TTC549 (cell line): ENCODE results near the gene RDH5.
"Not testable (repeated sequence)": the region's sequence is repeated elsewhere in the genome, so short reads cannot be mapped to it uniquely, and the experiment has no call there.

ENCODE experiments used
- FAIRE-seq: peaks from 2 replicates; lab custom pipeline; 2012; peaks lifted over from hg19 to GRCh38; lab: Jason Lieb, UNC

The RDH5 gene

DNA sequence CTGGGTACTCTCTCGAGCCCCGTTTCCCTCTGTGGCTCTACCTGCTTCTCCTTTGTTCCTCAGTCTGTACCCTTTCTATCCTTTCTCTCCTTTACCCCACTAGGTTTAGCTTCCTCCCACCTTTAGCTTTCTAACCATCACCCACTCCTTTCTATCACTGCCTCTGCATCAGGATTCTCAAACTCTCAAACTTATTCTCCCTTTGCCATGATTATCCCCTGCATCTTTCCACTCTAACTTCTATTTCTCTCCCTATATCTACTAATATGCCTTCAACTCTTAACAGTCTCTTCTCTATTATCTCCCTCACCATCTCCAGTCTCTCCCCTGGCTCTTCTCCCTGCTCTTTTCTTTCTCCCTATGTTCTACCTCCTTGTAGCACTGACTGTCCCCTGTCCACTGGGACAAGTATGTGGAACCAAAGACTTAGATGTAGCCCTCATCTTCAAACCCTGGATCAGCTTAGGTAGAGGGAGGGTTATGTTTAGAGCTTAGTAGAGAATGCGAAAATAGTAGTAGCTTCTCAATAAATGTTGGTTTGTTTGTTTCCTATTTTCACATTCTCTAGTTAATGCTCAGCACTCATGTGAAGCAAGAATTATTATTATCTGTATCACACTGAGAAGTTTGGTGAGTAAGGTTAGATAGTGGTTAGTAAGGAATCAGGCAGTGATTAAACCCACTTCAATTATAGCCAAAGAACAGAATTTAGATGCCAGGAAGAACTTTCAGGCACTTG is 26.1 kb downstream of the RDH5 start:
- FAIRE-seq, result no peak

DNA sequence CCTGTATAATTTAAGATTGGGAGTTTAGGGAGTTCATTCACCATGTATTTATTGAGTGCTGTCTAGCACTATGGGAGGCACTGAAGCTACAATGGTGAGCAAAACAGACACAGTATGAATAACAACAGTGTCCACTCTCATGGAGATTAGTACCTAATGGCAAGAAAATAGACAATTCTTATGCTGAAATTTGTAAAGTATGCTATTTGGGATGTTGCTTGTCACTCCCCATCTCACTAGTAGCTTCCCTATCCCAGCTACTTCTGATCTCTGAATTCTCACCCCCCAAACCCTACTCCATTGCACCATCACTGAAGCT is 26.7 kb downstream of the RDH5 start:
- FAIRE-seq, result no peak

DNA sequence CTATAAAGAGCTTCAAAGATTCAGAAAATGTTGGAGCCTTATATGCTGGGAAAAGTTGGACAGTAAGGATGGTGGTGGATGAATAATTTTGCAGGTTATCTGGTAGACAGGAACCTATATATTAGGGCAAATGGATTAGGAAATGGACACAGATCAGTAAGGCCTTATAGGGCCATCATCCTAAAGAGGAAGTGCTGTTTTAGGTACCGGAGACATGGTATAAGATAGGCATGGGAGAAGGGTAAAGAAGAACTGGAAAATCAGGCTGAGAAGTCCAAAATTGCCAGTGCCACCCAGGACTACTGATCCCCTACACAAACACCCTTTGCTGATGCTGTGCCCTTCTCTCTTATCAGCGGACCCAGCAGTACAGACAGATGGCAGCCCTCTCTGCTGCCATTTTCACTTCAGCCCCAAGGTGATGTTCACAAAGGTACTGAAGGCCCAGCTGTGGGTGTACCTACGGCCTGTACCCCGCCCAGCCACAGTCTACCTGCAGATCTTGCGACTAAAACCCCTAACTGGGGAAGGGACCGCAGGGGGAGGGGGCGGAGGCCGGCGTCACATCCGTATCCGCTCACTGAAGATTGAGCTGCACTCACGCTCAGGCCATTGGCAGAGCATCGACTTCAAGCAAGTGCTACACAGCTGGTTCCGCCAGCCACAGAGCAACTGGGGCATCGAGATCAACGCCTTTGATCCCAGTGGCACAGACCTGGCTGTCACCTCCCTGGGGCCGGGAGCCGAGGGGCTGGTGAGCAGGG is 28.2 kb downstream of the RDH5 start:
- FAIRE-seq, result no peak

DNA sequence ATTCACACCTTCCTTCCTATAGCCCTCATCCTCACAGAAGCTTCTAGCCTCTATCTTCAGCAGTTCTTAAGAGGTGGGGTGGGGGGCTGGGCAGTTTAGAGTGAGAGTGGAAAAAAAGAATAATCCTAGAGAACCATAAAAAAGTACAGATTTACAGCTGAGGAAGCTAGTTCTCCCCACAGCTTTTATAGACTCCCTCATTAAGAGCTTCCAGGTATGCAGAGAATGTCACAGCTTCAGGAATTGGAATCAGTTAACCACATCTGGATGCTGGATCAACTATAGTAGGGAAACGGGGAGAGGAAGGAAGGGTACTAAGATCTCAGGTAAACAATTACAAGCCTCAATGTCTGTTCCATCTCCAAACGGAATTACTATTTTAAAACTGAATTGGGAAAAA is 35.1 kb downstream of the RDH5 start:
- no peak for FAIRE-seq

DNA sequence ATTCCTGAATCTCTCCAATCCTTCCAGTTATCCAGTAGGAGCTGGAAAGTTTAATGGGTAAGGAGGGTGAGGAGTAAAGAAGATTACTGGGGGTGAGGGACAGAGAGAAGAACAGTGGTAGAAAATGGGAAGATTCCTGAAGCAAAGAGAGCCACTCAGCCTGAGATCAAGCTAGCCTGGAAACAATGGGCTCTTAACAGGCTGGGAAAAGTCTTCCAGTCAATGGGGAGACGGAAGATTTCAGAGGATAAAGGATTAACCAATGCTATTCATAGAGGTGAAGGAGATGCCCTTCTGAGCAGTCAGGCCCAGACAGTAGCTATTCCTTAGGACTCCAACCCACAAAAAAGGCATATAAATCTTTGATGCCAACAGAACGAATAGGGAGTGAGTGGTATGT is 37.5 kb downstream of the RDH5 start:
- no peak for FAIRE-seq

DNA sequence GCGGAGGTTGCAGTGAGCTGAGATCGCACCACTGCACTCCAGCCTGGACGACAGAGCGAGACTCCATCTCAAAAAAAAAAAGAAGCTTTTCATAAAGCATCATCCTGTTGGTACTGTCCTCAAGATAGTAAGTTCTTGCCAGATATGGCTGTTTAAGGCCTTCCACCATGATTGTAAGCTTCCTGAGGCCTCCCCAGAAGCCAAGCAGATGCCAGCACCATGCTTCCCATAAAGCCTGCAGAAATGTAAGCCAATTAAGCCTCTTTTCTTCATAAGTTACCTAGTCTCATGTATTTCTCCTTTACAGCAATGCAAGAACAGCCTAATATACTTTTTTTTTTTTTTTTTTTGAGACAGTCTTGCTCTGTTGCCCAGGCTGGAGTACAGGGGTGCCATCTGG is 38.4 kb downstream of the RDH5 start:
- FAIRE-seq, result not testable (repeated sequence)

DNA sequence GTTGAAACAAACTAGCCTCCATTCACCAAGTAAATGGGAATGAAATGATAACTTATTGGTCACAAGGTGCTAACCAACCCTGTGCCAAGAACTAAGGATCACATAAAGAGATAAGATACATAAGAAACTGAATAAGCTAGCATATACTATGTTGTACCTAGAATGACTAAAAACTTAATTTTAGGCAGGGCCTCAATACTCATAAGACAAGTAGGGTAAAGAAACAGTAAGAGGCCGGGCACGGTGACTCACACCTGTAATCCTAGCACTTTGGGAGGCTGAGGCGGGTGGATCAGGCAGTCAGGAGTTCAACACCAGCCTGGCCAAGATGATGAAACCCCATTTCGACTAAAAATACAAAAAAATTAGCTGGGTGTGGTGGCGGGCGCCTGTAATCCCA is 40.5 kb downstream of the RDH5 start:
- FAIRE-seq, result no peak

DNA sequence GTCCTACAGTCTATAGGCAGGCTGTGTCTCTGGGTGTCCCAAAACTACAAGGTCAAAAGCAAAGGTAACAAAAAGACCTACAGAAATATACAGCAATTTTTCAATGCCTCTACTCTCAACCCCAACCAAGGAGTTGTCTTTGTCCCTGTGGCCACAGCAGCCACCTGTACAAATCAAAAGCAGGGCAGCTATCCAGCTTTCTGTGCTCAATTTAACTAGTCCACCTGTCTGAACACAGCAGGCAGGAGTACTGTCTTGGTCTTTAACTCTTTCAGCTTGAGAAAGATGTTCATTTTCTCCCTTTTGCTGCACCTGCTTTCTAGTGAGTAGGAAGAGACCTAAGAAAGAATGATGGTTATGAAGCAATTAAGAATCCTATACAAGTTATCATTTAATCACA is 42.5 kb downstream of the RDH5 start:
- no peak for FAIRE-seq

DNA sequence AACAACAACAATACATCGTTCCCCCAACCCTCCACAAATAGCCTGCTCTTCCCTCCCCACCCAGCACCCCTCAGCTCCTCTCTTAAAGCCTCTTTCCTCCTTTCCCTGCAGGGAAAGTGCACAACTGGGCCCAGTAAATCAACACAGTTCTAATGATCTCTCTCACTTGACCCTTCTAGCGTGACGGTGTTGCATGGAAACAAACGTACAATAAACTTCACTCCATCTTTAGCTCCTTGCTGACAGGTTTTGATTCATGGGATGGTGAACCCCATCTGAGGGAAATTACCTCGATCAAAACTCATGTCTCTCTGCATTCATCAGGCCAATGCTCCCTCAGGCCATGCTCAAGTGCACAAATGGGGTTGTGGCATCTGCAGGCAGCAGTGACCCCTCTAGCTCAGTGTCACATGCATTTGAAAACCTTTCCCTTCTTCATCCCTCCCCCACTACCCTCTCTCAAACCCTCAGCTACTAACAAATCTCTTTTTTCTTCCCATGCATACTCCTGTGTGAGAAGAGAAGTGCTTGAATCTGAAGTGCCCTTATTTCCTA is 45.6 kb downstream of the RDH5 start:
- no peak for FAIRE-seq

DNA sequence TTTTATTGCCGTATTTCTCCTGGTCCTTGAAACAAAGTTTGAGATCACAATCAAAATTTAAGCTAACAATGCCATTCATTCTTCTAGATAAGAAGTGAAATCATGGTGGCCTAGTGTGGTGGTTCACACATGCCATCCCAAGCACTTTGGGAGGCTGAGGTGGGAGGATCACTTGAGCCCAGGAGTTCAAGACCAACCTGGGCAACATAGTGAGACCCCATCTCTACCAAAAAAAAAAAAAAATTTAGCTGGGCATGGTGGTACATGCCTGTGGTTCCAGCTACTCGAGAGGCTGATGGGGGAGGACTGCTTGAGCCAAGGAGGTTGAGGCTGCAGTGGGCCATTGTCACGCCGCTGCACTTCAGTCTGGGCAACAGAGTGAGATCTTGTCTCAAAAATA is 47.0 kb downstream of the RDH5 start:
- no peak for FAIRE-seq

DNA sequence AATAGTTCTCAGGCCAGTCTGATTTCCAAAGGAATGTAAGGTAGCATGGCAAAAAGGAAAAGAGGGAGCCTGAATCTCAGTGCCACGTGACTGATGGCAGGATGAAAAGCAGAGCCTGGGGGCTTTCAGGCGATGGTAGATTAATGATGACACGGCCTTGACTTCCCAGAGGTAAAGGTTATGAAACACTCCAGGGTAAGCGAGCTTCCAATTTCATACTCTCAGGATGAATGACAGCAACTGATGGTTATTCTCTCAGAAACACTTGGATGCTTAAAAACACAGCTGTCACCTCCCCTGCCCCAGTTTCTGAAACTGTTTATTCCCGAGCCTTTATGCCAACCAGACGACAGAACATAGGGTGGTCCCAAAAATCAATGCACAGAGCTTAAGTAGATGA is 51.5 kb downstream of the RDH5 start:
- FAIRE-seq, result no peak
